GM18511 (cell line): ENCODE data around the gene GSTP1.
"Not testable (repeated sequence)": the region's sequence is repeated elsewhere in the genome, so short reads cannot be mapped to it uniquely, and the experiment has no call there.

ENCODE experiments used
- ATAC-seq: cut with Tn5 transposase; IDR thresholded peaks from one replicate; pipeline ENCODE4 v1.9.1; 2021; ENCODE audit warnings: mild to moderate bottlenecking, moderate library complexity; ENCODE audit not compliant: unreplicated experiment

GSTP1 gene

DNA sequence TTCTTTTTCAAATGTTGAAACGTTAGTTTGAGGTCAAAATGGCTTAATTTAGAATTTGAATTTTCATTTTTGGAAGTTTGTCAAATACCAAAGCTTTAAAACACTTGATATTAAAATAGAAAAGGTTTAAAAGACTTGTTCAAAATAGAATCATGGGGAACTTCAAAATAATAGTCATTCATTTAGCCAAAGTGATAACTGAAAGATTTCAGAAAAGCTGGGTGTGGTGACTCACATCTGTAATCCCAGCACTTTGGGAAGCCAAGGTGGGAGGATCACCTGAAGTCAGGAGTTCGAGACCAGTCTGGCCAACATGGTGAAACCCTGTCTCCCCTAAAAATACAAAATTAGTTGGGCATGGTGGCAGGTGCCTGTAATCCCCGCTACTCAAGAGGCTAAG, 10.9 kb downstream of the GSTP1 start:
- no peak for ATAC-seq

- no peak for ATAC-seq
Observed at GRCh38 chr11:67596753-67597300, 13.2 kb downstream of the GSTP1 start.

- ATAC-seq: not testable (repeated sequence)
Observed at GRCh38 chr11:67597458-67597857, 13.8 kb downstream of the GSTP1 start.

GRCh38 chr11:67597963-67598362, 14.4 kb downstream of the GSTP1 start:
- ATAC-seq: not testable (repeated sequence)

- ATAC-seq: no peak
Observed at GRCh38 chr11:67599149-67599548, 15.5 kb downstream of the GSTP1 start.

GRCh38 chr11:67600324-67601029, 16.9 kb downstream of the GSTP1 start:
- ATAC-seq: peak; percentile 69

GRCh38 chr11:67601098-67601497, 17.5 kb downstream of the GSTP1 start:
- ATAC-seq: no peak

GRCh38 chr11:67604119-67604518, 20.5 kb downstream of the GSTP1 start:
- ATAC-seq: not testable (repeated sequence)

DNA sequence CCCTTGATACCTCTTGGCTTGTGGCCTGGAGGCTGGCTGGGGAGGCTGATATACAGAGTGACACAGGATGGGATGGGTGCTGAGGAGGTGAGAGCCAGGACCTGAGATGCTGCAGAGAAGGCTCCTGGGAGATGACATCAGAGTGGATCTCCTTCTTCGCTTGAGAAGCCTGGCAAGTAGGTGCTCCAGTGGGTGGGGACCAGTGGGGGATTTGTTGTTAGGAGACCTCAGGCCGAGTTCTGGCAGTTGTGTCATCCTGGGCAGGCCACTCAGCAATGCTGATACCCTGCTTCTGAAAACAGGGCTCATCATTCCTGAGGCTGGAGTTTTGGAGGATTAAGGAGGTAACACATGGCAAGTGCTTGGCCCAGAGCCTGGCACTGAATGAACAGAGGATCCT, 21.2 kb downstream of the GSTP1 start:
- ATAC-seq: no peak

- ATAC-seq: no peak
Observed at GRCh38 chr11:67605231-67606011, 21.8 kb downstream of the GSTP1 start.

DNA sequence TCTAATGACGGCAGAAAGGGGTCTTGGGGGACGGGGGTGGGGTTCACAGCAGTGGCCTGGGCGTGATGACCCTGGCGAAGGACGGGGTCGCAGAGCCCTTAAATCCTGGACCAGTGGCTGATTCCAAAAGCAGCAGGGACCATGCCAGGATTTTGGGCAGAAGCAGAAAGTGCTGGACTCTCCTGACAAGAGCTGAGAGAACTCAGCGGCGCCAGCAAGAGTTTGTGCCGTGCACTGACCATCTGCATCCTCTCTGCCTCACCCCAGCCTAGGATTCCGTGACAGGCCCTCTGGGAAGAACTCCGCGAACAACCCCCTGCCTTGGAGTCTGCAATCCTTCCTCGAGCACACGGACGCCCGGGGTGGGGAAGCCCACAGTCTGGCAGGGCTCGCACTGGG, 22.5 kb downstream of the GSTP1 start:
- ATAC-seq: no peak

DNA sequence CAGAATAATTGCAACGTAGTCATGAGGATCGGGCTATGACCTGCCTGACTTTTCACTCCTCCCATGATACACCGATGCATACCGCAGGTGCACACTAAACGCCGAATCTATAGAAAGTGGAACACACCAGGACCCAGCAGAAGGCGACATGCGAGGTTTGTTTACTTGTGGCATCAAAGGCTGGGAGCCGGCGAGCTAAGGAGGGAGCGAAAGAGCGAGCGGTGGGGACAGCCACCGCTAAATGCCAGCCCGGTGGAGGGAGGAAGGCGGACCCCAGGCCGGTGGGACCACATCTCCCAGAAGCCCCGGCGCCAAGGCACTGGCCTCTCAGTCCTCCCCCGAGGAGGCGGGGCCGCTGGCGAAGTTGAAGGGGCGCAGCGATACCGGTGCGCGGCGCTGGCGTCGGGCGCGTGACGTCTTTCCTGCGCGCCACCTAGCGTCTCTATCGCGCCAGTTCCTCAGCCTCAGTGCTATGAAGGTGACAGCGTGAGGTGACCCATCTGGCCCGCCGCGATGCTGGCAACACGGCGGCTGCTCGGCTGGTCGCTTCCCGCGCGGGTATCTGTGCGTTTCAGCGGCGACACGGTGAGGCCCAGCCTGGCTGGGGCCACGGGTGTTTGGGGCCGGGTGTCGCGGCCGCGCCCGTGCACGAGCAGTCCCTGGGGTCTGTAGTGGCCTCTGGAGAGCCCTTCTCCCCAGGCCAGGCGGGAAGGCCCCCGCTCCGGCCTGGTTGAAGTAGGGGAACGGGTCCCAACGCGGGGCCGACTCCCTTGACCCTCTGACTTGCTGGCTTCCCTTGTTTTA, 23.1 kb downstream of the GSTP1 start, which contains the start of gene NDUFV1:
Gene NDUFV1, plus strand, starts transcription at position 445 of the 804 bp plus-strand sequence. Its CDS starts 69 bp downstream, at position 514.
- peak; percentile 99 for ATAC-seq

- ATAC-seq: no peak
Observed at GRCh38 chr11:67607507-67607906, 23.9 kb downstream of the GSTP1 start.

DNA sequence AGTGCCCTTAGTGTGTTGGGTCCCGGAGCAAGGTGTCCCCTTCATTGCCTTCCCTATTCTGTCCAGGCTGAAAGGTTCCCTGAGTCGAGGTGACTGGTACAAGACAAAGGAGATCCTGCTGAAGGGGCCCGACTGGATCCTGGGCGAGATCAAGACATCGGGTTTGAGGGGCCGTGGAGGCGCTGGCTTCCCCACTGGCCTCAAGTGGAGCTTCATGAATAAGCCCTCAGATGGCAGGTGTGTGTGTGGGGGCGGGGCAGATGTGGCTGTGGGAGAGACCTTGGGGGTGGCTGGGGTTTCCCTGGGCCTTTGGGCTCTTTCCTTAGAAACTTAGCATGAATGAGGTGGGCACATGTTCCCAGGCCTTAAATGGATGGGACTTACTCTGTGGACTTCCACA, 24.9 kb downstream of the GSTP1 start:
- ATAC-seq: no peak

DNA sequence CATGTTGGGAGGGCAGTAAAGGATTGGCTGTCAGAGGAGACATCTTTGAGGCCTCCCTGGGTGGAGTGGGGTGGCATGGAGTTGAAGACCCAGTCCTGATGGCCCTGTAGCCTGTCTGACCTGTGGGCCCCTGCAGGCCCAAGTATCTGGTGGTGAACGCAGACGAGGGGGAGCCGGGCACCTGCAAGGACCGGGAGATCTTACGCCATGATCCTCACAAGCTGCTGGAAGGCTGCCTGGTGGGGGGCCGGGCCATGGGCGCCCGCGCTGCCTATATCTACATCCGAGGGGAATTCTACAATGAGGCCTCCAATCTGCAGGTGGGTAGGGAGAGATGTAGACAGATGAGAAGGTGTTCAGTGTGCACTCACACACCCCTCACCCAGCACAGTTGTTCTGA, 25.7 kb downstream of the GSTP1 start:
- ATAC-seq: no peak

- no peak for ATAC-seq
Observed at GRCh38 chr11:67610302-67610868, 26.8 kb downstream of the GSTP1 start.

DNA sequence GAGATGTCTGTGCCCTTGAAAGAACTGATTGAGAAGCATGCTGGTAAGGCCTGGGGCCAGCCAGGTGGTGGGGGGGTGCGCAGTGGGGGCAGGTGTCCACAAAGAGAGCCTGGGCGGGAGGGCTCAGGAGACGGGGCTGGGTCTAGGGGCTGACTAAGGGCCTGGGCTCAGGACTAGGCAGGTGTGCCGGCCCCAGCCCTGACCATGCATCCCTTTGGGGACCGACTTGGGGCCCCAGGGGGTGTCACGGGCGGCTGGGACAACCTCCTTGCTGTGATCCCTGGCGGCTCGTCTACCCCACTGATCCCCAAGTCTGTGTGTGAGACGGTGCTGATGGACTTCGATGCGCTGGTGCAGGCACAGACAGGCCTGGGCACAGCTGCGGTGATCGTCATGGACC, 27.6 kb downstream of the GSTP1 start:
- no peak for ATAC-seq

- no peak for ATAC-seq
Observed at GRCh38 chr11:67611704-67612587, 28.3 kb downstream of the GSTP1 start.

- ATAC-seq: no peak
Observed at GRCh38 chr11:67612751-67613150, 29.1 kb downstream of the GSTP1 start.
